Neural cell (in vitro differentiated cells): ENCODE data around the gene OR1B1. TPM values are rescaled to one million over a fixed set of nuclear protein-coding genes. Genes with fewer than 3 reads are reported as not detected.

Experiments
- H2AFZ ChIP-seq: fragments of 200-600, 300-800 bp; sonication (generic), shearing (Covaris generic); 2 replicates; pipeline ENCODE4 v1.6.0; 2014; ENCODE audit warnings: low read depth, mild to moderate bottlenecking, antibody characterized with exemption, low read length, moderate library complexity
- H3F3A ChIP-seq: fragments of 200-600 bp; shearing (Covaris generic); 2 replicates; pipeline ENCODE4 v1.6.1; 2016; ENCODE audit warnings: mild to moderate bottlenecking, moderate library complexity, mixed read lengths, antibody characterized with exemption, low read length; ENCODE audit not compliant: insufficient read depth, poor library complexity, severe bottlenecking
- H3K27ac ChIP-seq: fragments of 200-600, 300-800 bp; sonication (generic), shearing (Covaris generic); 2 replicates; pipeline ENCODE4 v1.5.1; 2014; ENCODE audit warnings: mild to moderate bottlenecking, low read length, moderate library complexity
- H3K27me3 ChIP-seq: fragments of 300-800, 200-600 bp; sonication (generic), shearing (Covaris generic); 2 replicates; pipeline ENCODE4 v1.6.0; 2014; ENCODE audit warnings: mild to moderate bottlenecking, low read depth, low read length, moderate library complexity; ENCODE audit not compliant: insufficient read depth
- H3K36me3 ChIP-seq: fragments of 300-800, 200-600 bp; sonication (generic), shearing (Covaris generic); 2 replicates; pipeline ENCODE4 v1.5.1; 2014; ENCODE audit warnings: mild to moderate bottlenecking, antibody characterized with exemption, low read length, moderate library complexity; ENCODE audit not compliant: insufficient read depth
- H3K4me2 ChIP-seq: fragments of 300-800, 200-600 bp; sonication (generic), shearing (Covaris generic); 2 replicates; pipeline ENCODE4 v1.6.0; 2014; ENCODE audit warnings: mild to moderate bottlenecking, low read length
- H3K4me3 ChIP-seq: fragments of 300-800, 200-600 bp; sonication (generic), shearing (Covaris generic); 2 replicates; pipeline ENCODE4 v1.5.1; 2014; ENCODE audit warnings: mild to moderate bottlenecking, low read length, moderate library complexity
- H3K79me2 ChIP-seq: fragments of 200-600 bp; shearing (Covaris generic); replicated peaks from 2 replicates; pipeline ENCODE4 v1.6.0; 2014; ENCODE audit warnings: mild to moderate bottlenecking, low read length, moderate library complexity; ENCODE audit not compliant: insufficient read depth
- H3K9ac ChIP-seq: fragments of 300-800, 200-600 bp; sonication (generic), shearing (Covaris generic); 2 replicates; pipeline ENCODE4 v1.6.1; 2016; ENCODE audit warnings: mild to moderate bottlenecking, low read length, mixed read lengths
- H3K9me2 ChIP-seq: fragments of 200-600 bp; shearing (Covaris generic); 2 replicates; pipeline ENCODE4 v1.6.1; 2016; ENCODE audit warnings: mild to moderate bottlenecking, low read length, mixed read lengths; ENCODE audit not compliant: insufficient read depth
- H3K9me3 ChIP-seq: fragments of 200-600, 300-800 bp; sonication (generic), shearing (Covaris generic); 2 replicates; pipeline ENCODE4 v1.6.1; 2016; ENCODE audit warnings: mild to moderate bottlenecking, mixed run types, low read length, moderate library complexity, mixed read lengths
- H4K20me1 ChIP-seq: fragments of 200-600 bp; shearing (Covaris generic); 2 replicates; pipeline ENCODE4 v1.6.1; 2016; ENCODE audit warnings: mild to moderate bottlenecking, mixed run types; ENCODE audit not compliant: insufficient read depth
- EP300 ChIP-seq: fragments of 450-650 bp; conservative IDR thresholded peaks from 2 replicates; pipeline ENCODE4 v1.6.1; 2014; ENCODE audit warnings: antibody characterized with exemption, mild to moderate bottlenecking, moderate library complexity; ENCODE audit not compliant: poor library complexity, severe bottlenecking
- EZH2 ChIP-seq: fragments of 200-600, 300-800 bp; shearing (Covaris generic), sonication (generic); IDR thresholded peaks from 2 replicates; pipeline ENCODE4 v1.6.1; 2014; ENCODE audit warnings: antibody characterized with exemption, low read length, borderline replicate concordance, mild to moderate bottlenecking; ENCODE audit not compliant: insufficient read depth, poor library complexity, severe bottlenecking
- MXI1 ChIP-seq: fragments of 450-650 bp; conservative IDR thresholded peaks from 2 replicates; pipeline ENCODE4 v1.6.1; 2014; ENCODE audit warnings: antibody characterized with exemption, mild to moderate bottlenecking; ENCODE audit not compliant: poor library complexity, severe bottlenecking
- POLR2AphosphoS5 ChIP-seq: IDR thresholded peaks from 2 replicates; pipeline ENCODE4 v1.6.1; 2012
- RAD21 ChIP-seq: fragments of 450-650 bp; conservative IDR thresholded peaks from 2 replicates; pipeline ENCODE4 v1.6.1; 2014; ENCODE audit warnings: antibody characterized with exemption, mild to moderate bottlenecking, moderate library complexity
- SMC3 ChIP-seq: fragments of 450-650 bp; conservative IDR thresholded peaks from 2 replicates; pipeline ENCODE4 v1.6.1; 2014; ENCODE audit warnings: antibody characterized with exemption, mild to moderate bottlenecking, moderate library complexity; ENCODE audit not compliant: poor library complexity
- TAF1 ChIP-seq: IDR thresholded peaks from 2 replicates; pipeline ENCODE4 v1.6.1; 2012; ENCODE audit warnings: low read depth
- polyA plus RNA-seq: library from polyadenylated mRNA; depleted of rRNA; stranded (reverse); fragments of >200 nt; gene quantifications from 2 replicates; pipeline ENCODE4 v1.2.3, GENCODE V29; 2014
- TF ChIP-seq, protein P1 (sequence below): fragments of 450-650 bp; IDR thresholded peaks from 2 replicates; pipeline ENCODE4 v1.5.1; 2014; ENCODE audit warnings: antibody characterized with exemption, mild to moderate bottlenecking, moderate library complexity; ENCODE audit not compliant: poor library complexity, severe bottlenecking
- TF ChIP-seq, protein P2 (sequence below): IDR thresholded peaks from 2 replicates; pipeline ENCODE4 v1.6.1; 2012; ENCODE audit warnings: borderline replicate concordance

The OR1B1 gene
- polyA plus RNA-seq, 1 donor from 2014 or later, result not detected

DNA sequence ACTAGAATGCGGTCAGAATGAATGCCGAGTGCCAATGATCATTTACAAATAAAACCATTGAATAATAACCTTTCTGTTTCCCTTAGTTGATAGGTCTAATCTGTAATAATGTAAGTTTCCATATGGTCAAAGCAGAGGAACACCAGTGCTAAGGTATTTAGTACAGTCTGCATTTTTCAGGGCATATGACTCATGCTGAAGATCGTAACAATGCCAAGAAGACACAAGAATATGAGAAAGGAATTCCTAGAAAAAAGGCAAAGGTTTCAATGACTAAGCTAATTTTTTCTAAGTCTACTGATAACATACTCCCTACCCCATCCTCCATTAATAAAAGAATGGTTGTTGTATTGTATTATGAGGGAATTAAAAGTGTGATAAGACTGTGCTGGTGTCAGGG lies 77.1 kb downstream of the OR1B1 start:
- Histone ChIP-seq H3F3A (no peaks in the 10 kb centered on the region), H3K9me2 (no peaks in the 10 kb centered on the region), H4K20me1 (no peaks in the 10 kb centered on the region), H3K9me3 (no peaks in the 10 kb centered on the region), H3K4me2 (no peak overlapping the region), H3K27ac (no peak overlapping the region), H3K9ac (no peak overlapping the region), H3K79me2 (no peaks in the 10 kb centered on the region), H3K27me3 (no peaks in the 10 kb centered on the region), H3K4me3 (no peak overlapping the region), H2AFZ (no peak overlapping the region), H3K36me3 (no peaks in the 10 kb centered on the region)
- TF ChIP-seq, protein P1, sequence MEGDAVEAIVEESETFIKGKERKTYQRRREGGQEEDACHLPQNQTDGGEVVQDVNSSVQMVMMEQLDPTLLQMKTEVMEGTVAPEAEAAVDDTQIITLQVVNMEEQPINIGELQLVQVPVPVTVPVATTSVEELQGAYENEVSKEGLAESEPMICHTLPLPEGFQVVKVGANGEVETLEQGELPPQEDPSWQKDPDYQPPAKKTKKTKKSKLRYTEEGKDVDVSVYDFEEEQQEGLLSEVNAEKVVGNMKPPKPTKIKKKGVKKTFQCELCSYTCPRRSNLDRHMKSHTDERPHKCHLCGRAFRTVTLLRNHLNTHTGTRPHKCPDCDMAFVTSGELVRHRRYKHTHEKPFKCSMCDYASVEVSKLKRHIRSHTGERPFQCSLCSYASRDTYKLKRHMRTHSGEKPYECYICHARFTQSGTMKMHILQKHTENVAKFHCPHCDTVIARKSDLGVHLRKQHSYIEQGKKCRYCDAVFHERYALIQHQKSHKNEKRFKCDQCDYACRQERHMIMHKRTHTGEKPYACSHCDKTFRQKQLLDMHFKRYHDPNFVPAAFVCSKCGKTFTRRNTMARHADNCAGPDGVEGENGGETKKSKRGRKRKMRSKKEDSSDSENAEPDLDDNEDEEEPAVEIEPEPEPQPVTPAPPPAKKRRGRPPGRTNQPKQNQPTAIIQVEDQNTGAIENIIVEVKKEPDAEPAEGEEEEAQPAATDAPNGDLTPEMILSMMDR, result no peak
- TF ChIP-seq, protein P2, sequence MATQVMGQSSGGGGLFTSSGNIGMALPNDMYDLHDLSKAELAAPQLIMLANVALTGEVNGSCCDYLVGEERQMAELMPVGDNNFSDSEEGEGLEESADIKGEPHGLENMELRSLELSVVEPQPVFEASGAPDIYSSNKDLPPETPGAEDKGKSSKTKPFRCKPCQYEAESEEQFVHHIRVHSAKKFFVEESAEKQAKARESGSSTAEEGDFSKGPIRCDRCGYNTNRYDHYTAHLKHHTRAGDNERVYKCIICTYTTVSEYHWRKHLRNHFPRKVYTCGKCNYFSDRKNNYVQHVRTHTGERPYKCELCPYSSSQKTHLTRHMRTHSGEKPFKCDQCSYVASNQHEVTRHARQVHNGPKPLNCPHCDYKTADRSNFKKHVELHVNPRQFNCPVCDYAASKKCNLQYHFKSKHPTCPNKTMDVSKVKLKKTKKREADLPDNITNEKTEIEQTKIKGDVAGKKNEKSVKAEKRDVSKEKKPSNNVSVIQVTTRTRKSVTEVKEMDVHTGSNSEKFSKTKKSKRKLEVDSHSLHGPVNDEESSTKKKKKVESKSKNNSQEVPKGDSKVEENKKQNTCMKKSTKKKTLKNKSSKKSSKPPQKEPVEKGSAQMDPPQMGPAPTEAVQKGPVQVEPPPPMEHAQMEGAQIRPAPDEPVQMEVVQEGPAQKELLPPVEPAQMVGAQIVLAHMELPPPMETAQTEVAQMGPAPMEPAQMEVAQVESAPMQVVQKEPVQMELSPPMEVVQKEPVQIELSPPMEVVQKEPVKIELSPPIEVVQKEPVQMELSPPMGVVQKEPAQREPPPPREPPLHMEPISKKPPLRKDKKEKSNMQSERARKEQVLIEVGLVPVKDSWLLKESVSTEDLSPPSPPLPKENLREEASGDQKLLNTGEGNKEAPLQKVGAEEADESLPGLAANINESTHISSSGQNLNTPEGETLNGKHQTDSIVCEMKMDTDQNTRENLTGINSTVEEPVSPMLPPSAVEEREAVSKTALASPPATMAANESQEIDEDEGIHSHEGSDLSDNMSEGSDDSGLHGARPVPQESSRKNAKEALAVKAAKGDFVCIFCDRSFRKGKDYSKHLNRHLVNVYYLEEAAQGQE, result no peak
- TF ChIP-seq RAD21 (no peak), EP300 (no peak), MXI1 (no peak), SMC3 (no peak), TAF1 (no peak), POLR2AphosphoS5 (no peak), EZH2 (no peak)

DNA sequence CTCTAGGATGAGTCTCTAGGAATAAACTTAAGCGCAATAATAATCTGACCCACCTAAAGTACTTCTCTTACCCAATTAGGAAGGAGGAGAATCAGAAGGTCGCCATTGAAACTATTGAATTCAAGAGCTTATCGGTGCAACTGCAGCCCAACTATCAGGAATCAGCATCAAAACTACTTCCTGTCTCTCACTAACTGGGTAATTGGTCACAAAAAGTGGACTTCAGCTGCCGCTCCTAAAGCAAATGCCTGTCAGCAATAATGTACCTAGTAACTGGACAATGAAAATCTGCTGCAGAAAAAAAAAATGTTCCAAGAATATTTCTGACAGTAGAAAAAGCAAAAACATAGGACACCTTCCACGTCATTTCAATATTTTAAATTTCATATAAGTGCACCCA lies 77.6 kb downstream of the OR1B1 start:
- Histone ChIP-seq H3K27me3 (no peaks in the 10 kb centered on the region), H3K79me2 (no peaks in the 10 kb centered on the region), H3K9ac (no peak overlapping the region), H3K4me3 (no peak overlapping the region), H4K20me1 (no peaks in the 10 kb centered on the region), H3K36me3 (no peaks in the 10 kb centered on the region), H3K27ac (no peak overlapping the region), H2AFZ (no peak overlapping the region), H3K4me2 (no peak overlapping the region), H3F3A (no peaks in the 10 kb centered on the region), H3K9me3 (no peaks in the 10 kb centered on the region), H3K9me2 (no peaks in the 10 kb centered on the region)
- TF ChIP-seq MXI1 (no peak), EZH2 (no peak), EP300 (no peak), SMC3 (no peak)
- TF ChIP-seq, protein P1, result no peak
- TF ChIP-seq, protein P2, result no peak
